ENCODE results near the gene GABPB1.

The GABPB1 gene

DNA sequence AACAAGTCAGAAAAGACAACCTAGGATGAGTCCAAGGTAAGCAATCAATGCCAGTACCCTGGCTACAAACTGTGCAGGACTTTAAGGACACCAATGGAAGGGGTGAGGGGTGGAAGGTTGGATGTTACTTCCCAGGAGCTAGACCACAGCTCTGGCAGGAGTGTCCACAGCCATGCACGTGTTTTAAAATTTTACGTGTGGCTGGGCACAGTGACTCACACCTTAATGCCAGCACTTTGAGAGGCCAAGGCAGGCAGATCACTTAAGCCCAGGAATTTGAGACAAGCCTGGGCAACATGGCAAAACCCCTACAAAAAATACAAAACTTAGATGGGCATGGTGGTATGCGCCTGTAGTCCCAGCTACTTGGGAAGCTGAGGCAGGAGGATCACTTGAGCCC is 74.7 kb downstream of the GABPB1 start:
- FAIRE-seq (no peak), DNase-seq (ENCODE audit: low spot score) (no peak)

DNA sequence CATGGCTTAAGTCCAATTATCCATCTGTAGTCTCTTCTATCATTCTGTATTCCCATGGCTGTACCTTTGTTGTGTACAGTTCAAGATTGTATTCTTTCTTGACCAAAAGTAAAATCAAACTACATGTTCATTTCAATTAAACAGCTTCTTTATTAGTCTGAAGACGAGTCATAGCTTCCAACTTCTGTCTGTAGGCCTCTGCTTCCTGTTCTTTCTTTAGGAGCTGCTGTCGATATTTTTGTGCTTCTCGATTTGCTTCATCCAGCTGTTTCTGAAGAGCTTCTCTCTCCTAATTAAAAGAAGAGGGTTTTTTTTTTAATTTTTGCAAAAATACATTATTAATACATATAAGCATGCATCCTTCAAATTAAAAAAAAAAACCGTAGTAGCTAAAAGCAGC is 76.5 kb downstream of the GABPB1 start:
- DNase-seq (ENCODE audit: low spot score): no peak
- no peak for FAIRE-seq

DNA sequence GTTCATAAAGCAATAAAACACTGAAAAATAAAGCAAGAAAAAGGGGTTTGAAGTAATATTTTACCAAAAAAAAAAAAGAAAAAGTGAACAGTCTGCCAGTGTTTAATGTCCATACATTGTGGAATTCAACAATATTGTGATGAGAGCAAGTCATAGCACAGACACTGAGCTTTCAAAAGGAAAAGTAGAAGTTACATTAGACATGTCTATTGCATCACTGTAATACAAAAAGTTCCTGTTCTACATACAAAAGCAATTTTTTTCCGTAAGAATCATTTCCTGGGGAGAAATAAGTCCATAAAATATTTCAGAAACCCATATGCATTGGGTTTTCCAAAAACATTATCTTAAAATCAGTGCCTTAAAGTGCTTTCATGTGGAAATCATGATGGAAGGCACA is 77.6 kb downstream of the GABPB1 start:
- DNase-seq (ENCODE audit: low spot score): no peak
- FAIRE-seq: no peak

DNA sequence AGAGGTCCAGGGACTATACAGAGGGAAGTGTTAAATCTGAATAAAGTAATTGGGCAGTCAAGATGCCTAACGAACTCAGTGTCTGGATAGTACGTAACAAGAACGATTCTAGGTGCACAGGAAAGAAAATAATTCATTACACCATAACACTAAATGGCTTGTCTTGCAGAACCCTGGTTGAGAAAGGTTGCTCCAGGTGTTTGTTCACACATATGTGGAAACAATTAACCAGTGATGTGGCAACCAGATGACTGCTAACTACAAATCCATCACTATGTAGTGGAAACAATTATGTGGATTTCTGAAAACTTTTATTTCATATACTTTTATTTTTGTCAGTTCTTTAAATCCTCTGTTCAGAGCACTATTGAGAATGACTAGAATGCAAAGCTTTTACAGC is 79.1 kb downstream of the GABPB1 start:
- FAIRE-seq (no peak), DNase-seq (ENCODE audit: low spot score) (no peak)

DNA sequence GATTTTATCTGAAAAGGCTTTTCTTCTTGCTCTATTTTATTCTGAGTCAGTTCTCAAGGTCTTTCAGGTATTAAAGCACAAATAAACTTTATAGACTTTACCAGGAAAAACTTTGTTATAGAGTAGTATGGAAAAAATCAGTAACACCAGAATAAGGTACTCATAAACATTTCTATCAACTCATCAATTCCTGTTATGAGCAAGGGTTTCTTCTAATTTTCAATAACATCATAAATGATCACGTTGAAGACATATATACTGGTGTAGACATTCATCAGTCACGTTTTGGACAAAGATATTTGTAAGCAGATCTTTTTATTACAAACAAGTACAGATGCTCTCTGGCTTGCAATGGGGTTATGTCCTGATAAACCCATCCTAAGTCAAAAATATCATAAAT is 79.9 kb downstream of the GABPB1 start:
- FAIRE-seq (no peak), DNase-seq (ENCODE audit: low spot score) (no peak)

DNA sequence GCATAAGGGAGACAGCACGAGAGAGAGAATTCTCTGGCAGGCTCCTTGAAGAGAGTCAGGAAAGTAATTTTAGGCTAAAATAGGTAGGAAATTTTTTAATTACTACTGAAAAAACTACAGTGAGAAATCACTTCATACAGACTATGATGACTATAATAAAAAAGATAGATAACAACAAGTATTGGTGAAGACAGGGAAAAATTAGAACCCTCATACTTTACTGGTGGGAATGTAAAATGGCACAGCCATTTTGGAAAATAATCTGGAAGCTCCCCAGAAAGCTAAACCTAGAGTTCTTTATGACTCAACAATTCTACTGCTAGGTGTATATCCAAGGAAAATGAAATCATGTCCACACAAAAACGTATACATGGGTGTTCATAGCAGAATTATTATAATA is 87.4 kb downstream of the GABPB1 start:
- no peak for FAIRE-seq

DNA sequence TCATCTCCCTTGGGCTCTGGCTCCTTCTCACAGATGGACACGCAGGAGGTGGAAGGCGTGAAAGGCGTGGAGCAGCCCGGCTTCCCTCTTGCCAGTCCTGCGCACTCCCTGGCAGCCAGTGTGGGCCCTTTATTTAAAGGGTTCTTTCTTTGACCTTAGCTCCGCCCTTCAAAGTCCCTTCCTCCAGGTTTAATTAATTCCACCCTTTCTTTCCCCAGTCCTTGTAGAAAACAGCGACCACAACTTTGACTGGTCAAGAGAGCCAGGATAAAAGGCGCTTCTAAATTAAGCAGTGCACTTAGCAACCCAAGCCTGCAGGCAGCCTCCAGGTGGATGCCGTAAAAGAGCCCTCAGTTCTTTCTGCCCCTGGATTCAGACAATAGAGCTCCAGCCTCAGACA is 89.4 kb downstream of the GABPB1 start, which contains the start of gene HDC:
TSS of gene HDC (minus strand) at position 107 of the 400 bp plus-strand sequence. CDS start at position 4, 103 bp downstream.
- DNase-seq (ENCODE audit: low spot score) (no peak), FAIRE-seq (no peak)

More for the DNA sequence above, 87.4 kb downstream of the GABPB1 start:
- no peak for DNase-seq (ENCODE audit: low spot score)

DNA sequence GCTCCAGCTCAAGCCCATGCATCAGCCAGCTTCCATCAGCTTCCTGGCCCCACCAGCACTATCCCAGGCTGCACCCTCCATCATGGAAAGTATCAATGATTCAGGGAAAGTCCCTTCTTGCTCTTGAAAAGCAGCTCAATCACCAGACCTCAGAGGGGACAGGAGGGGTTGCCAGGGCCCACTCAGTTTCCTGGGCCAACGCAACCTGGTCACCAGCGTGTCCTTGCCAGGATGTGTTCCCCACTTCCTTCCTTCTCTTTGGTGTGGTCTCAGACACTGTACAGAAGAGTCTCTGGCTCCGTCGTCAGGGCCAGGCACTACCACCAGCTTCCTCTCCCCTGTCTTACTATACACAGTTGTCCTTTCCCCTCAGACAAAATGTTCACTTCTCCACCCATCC is 92.5 kb downstream of the GABPB1 start:
- FAIRE-seq (no peak), DNase-seq (ENCODE audit: low spot score) (no peak)

DNA sequence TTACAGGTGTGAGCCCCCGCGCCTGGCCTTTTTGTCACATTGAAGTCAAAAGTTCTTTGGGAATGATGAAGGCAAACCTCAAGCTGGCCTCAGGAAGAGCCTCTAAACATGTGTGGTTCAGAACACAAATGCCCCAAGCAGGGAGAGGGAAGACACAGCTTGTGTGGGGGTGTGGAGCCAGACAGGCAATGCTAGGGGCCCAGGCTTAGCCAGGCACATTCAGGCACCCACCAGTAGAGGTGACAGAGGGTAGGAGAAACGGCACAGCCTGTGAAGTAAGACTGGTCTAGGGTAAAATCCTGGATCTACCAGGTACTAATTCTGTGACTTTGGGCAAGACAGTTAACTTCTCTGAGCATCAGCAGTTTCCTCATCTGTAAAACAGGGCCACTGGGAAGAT is 93.0 kb downstream of the GABPB1 start:
- no peak for DNase-seq (ENCODE audit: low spot score)
- FAIRE-seq: no peak

DNA sequence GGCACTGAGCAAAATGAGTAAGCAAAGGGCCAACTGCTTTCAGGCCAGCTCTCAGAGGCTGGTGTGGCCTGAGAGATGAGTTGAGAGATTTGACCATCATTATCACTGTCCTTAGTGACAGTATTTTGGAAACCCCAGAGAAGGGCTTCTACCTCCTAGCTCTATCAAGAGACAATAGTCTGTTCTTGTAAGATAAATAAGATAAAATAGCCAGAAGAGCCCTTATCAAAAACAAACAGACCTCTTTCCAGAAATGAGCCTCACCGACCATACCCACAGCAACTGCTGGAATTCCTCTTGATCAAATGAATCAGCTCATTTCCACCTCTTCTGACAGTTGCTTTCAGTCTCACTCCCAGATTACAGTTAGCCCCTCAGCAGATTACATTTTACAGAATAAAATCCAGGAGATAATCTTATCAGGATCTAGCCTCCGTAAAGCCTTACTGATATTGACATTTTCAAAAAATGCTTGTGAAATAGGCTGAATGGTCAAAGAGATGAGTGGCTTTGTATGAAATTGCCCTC is 94.0 kb downstream of the GABPB1 start:
- FAIRE-seq: no peak
- DNase-seq (ENCODE audit: low spot score): no peak

DNA sequence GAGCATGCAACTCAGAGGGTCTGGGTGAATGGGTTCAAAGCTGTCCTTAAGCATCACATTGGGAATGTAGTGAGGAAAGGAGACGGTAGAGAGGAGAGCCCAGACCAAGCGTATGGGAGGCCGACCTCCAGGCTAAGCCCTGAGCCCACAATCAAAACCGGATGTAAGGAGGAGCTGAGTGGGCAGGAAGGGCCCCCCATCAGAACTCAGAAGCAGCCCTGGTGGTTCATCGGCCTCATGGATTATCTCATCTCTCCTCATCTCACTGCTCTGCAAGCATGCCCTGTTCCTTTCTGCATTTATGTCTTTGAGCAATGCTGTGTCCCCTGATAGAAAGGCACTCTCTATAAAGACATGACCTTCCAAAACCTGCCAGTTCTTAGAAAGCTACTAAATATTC is 95.7 kb downstream of the GABPB1 start:
- DNase-seq (ENCODE audit: low spot score) (no peak), FAIRE-seq (no peak)

DNA sequence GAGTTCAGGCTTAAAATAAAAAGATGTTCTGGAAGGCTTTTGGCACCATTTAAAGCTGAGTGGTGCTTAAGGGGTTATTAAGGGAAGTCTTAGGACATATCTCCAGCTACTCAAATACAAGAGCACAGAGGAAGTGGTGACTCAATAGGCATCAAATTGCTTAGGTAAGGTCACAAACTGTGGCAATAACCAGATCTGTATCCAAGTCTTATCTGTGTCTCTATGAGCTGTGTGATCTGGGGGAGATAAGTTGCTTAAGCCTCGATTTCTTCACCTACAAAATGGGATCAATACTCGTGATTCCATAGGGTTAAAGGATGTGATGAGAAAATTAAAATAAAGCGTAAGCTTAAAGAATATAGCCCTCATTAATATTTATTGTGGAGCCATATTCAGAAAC is 97.1 kb downstream of the GABPB1 start:
- DNase-seq (ENCODE audit: low spot score) (no peak), FAIRE-seq (no peak)

DNA sequence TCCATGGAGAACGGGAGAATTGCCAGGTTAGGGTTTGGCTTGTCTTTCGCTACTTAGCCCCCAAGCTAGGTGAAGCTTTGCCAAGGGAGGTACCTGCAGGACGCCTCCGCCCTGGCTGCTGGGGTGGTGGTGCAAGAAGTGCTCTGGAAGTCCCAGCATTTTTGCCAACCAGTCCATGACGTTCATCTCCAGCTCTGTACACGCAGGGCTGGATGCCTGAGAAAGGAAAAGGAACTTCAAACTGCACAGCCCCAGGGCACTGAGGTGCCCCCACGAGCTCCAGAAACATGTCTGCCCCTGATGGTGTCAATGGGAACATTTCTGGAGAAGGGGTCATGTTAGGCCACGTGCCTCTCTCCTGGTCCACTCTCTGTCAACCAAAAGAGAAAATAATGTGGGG is 97.7 kb downstream of the GABPB1 start:
- DNase-seq (ENCODE audit: low spot score) (no peak), FAIRE-seq (no peak)

DNA sequence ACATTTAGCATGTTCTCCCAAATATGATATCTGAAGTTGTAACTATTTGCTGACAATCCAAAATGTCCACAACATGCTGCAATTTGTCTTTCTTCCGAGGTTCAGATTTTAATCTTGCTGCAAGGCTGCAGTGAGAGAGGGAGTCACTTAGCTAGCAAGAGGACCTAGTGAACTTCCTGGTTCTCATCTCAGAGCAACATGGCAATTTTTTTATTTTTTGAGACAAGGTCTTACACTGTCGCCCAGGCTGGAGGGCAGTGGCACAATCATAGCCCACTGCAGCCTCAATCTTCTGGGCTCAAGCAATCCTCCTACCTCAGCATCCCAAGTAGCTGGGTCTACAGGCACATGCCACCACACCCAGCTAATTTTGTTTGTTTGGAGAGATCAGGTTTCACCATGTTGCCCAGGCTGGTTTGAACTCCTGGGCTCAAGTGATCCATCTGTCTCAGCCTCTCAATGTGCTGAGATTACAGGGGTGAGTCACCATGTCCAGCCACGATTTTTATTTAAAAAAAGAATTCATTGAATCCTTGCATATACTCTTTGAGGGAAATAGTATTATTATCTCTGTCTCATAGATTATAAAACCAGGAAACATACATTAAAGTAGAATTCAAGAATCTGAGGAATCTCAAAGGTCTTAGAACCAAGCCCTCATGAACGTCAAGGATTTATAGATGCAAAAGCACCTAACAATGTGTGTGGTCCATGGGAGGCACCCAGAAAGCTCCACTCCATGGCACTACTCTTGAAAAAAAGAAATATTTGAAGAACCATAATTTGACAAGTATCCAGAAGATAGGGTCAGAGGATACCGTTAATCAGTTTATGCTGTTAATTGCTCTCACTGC is 98.6 kb downstream of the GABPB1 start:
- DNase-seq (ENCODE audit: low spot score) (no peak), FAIRE-seq (no peak)

DNA sequence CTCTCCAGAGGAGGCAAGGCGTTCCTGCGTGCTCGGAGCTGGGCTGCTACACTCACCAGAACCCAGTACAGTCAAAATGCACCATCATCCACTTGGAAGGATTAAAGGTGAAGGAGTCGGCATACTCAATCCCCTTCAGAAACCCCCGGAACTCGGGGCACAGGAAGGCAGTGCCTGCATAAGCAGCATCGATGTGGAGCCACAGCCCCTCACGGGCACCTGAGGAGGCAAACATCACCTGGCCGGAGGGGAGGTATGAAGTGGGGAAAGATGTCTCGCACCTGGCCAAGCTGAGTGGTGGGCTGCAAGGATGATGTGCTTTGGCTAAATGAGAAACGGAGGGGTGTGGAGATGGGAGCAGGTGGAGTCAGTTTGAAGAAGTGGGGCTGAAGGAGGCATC is 102.4 kb downstream of the GABPB1 start:
- FAIRE-seq: no peak

DNA sequence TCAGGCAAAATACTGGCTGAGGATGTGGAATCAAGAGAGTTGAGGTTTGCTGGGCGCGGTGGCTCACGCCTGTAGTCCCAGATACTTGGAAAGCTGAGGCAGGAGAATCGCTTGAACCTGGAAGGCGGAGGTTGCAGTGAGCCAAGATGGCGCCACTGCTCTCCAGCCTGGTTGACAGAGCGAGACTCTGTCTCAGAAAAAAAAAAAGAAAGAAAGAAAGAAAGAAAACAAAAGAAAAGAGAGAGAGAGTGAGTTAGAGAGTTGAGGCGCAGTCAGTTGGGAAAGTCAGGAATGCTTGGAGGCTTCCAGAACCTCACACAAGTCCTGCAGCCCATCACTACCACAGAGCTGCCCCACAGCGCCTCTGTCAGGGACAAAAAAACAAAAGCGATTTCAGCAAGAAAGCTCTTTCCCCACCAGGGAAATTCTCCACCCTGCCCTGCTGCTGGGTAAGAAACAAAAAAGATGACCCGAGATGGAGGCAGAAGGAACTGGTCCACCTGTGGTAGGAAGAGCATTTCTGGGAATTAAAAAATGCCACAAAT is 103.3 kb downstream of the GABPB1 start:
- no peak for DNase-seq (ENCODE audit: low spot score)
- no peak for FAIRE-seq

More for the DNA sequence above, 102.4 kb downstream of the GABPB1 start:
- DNase-seq (ENCODE audit: low spot score): no peak

DNA sequence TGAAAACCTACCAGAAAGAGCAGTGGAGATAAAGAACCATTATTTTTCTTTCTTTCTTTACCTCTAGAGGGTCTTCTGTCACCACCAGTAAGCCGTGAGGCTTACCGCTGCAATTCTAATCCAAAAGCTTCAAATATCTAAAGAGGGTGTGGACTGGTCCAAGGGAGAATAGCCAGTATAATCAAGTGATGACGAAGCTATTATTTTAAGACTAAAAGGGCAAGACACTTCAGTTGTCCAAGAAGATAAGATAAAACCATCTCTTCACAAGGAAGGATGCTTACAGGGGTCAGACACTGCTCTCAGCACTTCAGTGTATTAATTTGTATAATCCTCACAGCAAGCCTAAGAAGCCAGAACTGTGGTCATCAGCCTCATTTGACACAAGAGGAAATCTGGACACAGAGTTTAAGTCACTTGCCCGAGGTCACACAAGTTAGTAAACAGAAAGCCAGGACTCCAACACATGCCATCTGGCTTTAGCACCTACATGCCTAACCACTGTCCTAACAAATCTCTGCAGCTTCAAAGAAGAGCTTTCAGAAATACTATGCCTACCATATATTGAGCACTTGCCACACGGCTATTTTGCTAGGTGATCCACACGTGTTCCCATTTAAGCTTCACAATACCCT is 104.1 kb downstream of the GABPB1 start:
- DNase-seq (ENCODE audit: low spot score) (no peak), FAIRE-seq (no peak)

DNA sequence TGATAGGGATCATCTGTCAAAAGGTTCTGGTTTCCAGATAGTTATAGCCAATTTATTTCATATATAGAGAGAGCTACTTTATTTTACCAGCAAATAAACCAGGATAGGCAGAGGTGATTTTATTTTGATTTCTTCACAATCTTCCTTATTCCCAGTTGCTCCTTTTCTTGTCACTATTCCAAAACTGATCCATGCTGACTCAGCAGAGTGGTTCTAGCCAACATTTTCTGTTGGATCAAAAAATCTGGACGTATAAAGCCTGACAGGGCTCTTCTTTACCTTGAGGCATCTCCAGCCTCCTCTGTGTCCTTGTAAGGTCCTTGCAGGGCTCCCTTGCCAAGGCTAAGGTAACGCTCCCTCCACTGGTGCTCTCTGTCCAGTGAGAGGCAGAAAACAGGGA is 105.3 kb downstream of the GABPB1 start:
- FAIRE-seq (no peak), DNase-seq (ENCODE audit: low spot score) (no peak)

DNA sequence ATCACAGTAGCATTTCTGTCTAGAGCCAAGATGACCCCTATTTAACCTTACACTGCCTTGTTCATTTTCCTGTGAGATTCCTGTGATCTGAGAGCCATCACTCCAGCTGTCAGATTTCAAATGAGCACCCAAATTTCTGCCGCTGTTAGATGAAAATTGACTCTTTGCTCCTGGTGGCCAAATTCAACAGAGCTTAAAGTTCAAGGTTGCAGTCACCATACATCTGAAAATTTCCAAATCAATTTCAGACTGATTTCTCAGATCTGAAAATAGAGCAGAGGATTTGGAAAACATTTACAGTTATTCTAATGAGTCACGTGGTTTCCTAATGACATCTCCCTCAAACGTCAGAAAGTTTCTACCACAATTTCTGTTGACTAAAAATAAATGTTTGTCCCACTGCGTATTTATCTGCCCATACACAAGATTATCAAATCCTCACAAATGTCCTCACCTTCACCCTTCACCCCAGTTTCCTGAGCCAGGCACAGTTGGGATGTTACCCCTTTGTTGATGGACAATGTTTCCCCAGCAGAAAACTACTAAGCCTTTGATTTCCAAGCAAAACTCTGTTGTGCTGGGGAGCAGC is 105.9 kb downstream of the GABPB1 start:
- no peak for DNase-seq (ENCODE audit: low spot score)
- no peak for FAIRE-seq

DNA sequence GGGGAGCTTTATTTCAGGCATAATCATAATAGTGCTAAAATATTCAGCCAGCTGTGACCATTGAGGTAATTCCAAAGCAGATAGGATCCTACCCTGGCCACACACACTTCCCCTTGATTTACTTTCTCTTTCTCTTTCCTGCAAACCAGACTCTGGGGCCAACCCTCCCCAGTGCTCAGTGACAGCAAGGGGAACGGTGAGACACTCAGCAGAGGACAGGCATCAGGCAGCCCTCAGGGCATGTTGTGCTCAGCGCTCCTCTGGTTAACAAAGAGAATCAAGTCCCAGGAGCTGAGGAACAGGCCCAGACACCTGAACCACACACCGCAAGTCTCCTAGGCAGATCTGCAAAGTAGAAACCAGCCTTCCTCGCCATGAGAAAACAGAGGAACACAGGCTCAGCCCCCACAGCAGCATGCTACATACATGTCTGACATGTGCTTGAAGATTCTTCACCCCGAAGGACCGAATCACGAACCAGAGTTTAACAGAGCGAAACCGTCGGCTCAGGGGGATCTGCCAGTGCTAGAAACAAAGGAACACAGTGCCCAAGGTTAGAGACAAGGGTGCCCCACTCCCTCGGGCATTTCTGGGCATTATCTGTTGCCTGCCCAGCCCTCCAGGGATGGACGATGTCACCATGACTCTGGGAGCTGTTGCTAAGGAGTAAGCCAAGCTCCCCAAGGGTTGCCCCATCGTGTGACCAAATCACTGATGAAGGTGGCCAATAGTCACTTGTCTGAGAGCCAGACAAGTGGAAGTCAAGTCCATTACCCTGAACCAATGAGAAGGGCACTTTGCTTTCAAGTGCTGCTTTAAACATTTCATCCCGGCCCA is 107.0 kb downstream of the GABPB1 start:
- no peak for DNase-seq (ENCODE audit: low spot score)
- no peak for FAIRE-seq

DNA sequence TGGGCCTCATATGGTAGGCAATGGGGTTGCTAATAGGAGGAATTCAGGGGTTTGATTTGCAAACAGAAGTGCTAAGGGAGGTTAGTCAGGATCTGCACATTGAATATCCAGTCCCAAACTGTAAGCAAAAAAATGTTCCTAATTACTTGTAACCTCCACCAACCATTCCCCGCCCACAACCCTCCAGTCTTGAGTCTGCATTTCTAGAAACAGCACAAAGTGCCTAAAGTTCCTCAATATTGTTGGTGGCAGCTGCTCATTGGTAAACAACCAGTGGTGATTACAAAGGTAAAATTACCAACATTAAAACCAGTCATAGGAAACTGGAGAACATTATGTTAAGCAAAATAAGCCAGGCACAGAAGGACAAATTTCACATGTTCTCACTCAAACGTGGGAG is 108.4 kb downstream of the GABPB1 start:
- FAIRE-seq (no peak), DNase-seq (ENCODE audit: low spot score) (no peak)
